D721Med (cell line): Measurements from ENCODE around the gene RFX7.

ENCODE experiments used
- DNase-seq: peaks from one replicate; pipeline ENCODE4 v3.0.0; 2011; ENCODE audit warnings: low spot score; ENCODE audit not compliant: insufficient read length
- FAIRE-seq: peaks from 2 replicates; lab custom pipeline; 2011; peaks lifted over from hg19 to GRCh38; lab: Jason Lieb, UNC
- CTCF ChIP-seq: IDR thresholded peaks from 2 replicates; pipeline ENCODE4 v1.5.1; 2012; ENCODE audit warnings: mild to moderate bottlenecking, control low read depth; ENCODE audit not compliant: insufficient read depth; ENCODE audit errors: missing control alignments

The RFX7 gene

GRCh38 chr15:56228352-56228751 lies 15.3 kb downstream of the RFX7 start:
- no peak for TF ChIP-seq CTCF
- no peak for FAIRE-seq
- no peak for DNase-seq

GRCh38 chr15:56227780-56228179 lies 15.9 kb downstream of the RFX7 start:
- DNase-seq: no peak
- no peak for TF ChIP-seq CTCF
- no peak for FAIRE-seq

- no peak for DNase-seq
- TF ChIP-seq CTCF: no peak
- FAIRE-seq: no peak
Measured at GRCh38 chr15:56227306-56227705, 16.4 kb downstream of the RFX7 start.

- no peak for FAIRE-seq
Measured at GRCh38 chr15:56225520-56225919, 18.2 kb downstream of the RFX7 start.

GRCh38 chr15:56222302-56222701 lies 21.4 kb downstream of the RFX7 start:
- FAIRE-seq (no peak), DNase-seq (no peak)
- TF ChIP-seq CTCF: no peak

More at GRCh38 chr15:56225520-56225919, 18.2 kb downstream of the RFX7 start:
- DNase-seq: no peak
- no peak for TF ChIP-seq CTCF

- no peak for TF ChIP-seq CTCF
- FAIRE-seq (no peak), DNase-seq (no peak)
Measured at GRCh38 chr15:56217341-56217740, 26.3 kb downstream of the RFX7 start.

- FAIRE-seq (no peak), DNase-seq (no peak)
- TF ChIP-seq CTCF: no peak
Measured at GRCh38 chr15:56215769-56216168, 27.9 kb downstream of the RFX7 start.
